ENCODE results near the gene TMIGD1.
A peak's percentile ranks its signal among the peaks of the same experiment; 100 is the strongest.

The TMIGD1 gene

DNA sequence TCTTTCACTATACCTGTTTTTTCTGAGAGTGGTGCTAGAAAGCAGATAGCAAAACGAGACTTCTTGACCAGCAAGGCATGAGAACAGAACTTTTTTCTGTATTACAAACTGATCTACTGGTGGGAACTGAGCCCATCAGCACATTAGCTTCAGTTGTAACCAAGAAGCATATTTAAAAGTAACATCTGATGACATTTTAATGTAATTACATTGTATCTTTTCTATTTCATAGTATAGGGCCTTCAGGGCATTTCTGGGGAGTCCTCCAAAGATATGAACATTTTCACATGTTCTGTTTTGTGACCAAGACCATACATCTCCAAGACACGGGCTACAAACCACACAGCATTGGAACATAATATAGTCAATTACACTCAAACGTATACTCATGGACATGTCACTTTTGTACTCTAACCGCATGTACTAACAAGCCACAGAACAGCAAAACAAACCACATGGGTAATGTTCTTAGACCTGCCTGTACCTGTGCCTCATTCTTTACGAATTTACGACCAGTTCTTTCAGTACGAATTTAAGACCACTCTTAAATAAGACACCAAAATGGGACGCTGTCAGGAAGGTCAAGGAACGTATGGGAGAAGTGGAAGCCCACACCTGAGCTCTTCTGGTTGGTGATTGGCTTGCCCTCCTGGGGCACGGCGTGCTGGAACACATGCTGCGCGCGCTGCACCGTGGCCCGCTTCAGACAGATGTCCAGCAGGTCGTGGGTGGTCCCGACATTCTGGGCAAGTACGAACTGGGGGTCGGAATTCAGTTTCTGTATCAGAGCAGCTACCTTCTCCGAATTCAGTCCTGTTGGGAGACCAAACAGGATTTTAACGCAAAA, 42.9 kb downstream of the TMIGD1 start:
- DNase-seq (ENCODE audit: low read depth in 2 of 2) = peak; percentile 17 to 29

DNA sequence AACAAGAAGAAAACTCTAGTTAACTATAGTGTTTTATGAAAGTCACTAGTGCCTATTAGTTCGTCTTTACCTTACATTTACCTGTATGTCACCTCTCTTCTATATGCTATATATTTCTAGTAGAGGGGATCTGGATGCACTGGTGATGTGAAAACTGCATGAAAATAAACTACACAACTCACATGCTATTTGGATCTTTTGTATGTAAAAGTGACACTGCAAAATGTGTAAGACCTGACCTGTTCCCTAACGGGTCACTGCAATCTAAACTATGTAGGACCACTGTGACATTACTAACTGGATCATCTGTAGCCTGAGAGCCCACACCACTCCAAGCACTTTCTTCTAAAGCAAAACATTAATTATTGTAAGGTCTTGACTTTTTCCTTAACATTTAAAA, 43.8 kb downstream of the TMIGD1 start:
- no peak for DNase-seq (ENCODE audit: low read depth in 2 of 2)

DNA sequence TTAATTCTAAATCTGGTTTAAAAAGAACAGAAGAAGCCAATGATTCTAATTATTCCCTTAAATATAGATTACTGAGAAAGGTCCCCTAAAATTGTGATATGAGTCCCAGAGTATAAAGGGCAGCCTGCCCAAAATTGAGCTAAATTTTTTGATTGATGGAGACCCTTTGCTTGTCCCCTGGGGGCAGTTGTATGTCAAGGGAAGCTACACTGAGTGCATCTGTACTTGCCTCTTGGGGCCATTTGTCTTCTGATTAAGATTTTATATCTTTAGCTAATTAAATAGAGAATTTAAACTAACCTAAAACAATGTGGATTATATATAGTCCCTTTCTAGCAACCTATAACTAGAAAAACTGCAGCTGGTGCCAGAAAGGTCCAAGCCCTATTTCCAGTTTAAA, 54.7 kb downstream of the TMIGD1 start:
- DNase-seq (ENCODE audit: low read depth in 2 of 2) = no peak

DNA sequence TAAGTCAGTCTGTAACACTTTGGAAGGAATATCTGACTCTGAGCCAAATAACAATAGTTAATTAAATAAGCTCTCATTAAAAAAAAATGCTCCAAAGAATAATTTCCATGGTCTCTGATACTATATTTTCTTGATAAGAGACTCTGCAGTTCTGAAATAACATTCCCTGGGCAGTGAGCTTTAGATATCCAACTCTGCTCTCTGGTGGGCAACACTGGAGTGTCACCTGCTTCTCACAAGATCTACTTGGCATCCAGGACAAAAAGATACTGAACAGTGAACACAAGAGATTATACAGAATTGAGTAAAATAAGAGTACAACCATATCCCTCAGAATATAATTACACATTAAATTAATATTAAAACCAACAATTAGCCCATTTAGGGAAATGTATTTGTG, 55.8 kb downstream of the TMIGD1 start:
- no peak for DNase-seq (ENCODE audit: low read depth in 2 of 2)

DNA sequence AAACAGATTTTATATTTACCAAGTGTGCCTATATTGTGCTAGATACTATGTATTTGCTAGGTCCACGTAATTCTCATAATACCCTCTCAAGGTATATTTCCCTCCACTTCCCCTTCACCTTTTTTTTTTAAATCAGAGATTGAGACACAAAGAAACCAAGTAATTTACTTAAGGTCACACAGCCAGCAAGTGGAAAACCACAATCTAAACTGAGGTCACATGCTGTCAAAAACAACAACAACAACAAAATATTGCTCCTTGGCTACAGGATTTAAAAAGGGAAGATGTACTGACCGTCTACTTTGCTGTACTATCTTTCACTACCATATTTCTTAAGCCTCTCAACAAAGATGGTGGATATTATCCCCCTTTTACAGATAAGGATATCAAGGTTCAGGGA, 57.9 kb downstream of the TMIGD1 start:
- no peak for DNase-seq (ENCODE audit: low read depth in 2 of 2)

DNA sequence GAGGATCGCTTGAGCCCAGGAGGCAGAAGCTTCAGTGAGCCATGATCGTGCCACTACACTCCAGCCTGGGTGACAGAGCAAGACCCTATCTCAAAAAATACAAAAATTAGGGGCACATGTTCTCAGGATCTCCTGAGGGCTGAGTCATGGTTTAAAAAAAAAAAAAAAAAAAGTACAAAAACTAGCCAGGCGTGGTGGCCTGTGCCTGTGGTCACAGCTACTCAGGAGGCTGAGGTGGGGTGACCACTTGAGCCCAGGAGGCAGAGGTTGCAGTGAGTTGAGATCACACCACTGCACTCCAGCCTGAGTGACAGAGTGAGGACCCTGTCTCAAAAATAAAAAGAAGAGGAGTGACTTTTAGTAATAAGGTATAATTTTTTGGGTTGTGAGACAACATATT, 59.0 kb downstream of the TMIGD1 start:
- DNase-seq (ENCODE audit: low read depth in 2 of 2) = no peak

DNA sequence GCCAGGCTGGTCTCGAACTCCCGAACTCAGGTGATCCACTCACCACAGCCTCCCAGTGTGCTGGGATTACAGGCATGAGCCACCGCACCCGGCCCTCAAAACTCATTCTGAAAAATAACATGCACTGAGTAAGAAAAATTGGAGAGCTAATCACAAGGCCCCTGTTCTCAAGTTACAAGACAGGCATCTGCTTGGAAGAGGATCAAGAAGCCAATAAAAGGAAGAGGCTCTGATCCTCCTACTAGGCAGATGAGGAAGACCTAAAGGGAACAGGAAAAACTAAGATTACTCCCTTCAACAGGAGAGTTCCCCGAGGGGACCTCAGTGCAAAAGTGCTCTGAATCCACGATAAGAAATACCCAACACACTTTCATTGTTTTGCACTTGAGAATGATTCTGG, 60.5 kb downstream of the TMIGD1 start:
- DNase-seq (ENCODE audit: low read depth in 2 of 2) = no peak

DNA sequence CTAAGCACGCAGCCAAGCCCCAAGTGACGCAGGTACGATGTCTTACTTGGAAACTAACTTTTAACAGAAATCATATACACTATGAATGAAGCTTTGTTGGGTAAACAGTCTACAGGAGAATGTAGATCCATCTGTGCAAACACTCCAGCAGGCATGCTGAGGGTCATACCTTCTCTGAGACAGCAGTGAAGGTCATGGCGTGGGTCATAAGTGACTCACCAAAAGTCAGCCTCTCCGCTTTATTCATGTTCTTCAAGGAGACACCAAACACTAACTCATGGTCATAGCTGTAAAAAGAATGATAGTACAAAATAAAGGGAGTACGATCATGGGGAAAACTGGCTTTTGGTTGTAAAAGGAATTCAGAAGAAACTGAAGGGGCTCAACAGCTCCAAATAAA, 62.8 kb downstream of the TMIGD1 start:
- no peak for DNase-seq (ENCODE audit: low read depth in 2 of 2)

DNA sequence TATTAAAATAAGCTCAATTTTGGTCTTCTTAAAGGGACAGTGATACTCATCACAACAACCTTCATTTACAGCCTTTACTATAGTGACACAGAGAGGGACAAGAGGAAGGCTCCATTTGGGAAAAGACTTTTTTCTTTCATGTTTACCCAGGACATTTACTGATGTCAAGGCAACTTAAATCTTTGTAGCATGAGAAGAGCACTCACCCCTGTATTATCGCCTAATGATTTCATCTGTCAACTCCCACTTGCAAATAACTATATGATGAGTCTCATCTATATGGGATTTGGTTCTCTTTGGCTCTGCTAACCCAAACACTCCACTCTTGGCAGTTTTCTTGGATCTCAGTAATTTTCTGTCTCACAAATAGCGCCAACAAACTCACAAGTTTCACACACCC, 66.2 kb downstream of the TMIGD1 start:
- DNase-seq (ENCODE audit: low read depth in 2 of 2) = no peak

Data from stimulated activated CD4-positive, alpha-beta T cell treated with anti-CD3 and anti-CD28 coated beads, Interleukin-1b, Interleukin-23, amount 100 ng/mL, for 4 hours (primary cell).